Lower lobe of right lung (tissue), 2 donors: ENCODE results near the gene KPNA1. TPM values are rescaled to one million over a fixed set of nuclear protein-coding genes. Genes with fewer than 3 reads are reported as not detected.
A peak's percentile ranks its signal among the peaks of the same experiment; 100 is the strongest.

Experiments
- ATAC-seq, 2 donors: fragments of 200-7000 bp; cut with Tn5 transposase; one replicate each; pipeline ENCODE4 v1.9.1; 2020 to 2022; ENCODE audit warnings: mild to moderate bottlenecking in 2 of 2, moderate library complexity in 2 of 2
- DNase-seq: peaks from one replicate; pipeline ENCODE4 v3.0.0-alpha.2; 2020
- H3K27ac ChIP-seq: fragments of 200-600 bp; one replicate; pipeline ENCODE4 v1.8.0; 2022
- H3K27me3 ChIP-seq: fragments of 200-600 bp; one replicate; pipeline ENCODE4 v1.8.0; 2022; ENCODE audit warnings: low read depth
- H3K36me3 ChIP-seq: fragments of 200-600 bp; one replicate; pipeline ENCODE4 v1.8.0; 2022; ENCODE audit warnings: mild to moderate bottlenecking
- H3K4me1 ChIP-seq: fragments of 200-600 bp; one replicate; pipeline ENCODE4 v1.8.0; 2022
- H3K4me3 ChIP-seq: fragments of 200-600 bp; one replicate; pipeline ENCODE4 v1.8.0; 2022; ENCODE audit warnings: mild to moderate bottlenecking
- H3K9me3 ChIP-seq: fragments of 200-600 bp; one replicate; pipeline ENCODE4 v1.8.0; 2022
- intact Hi-C: fragments of 100-400 bp; cut with DNase I; formaldehyde crosslinking; loops from one replicate; pipeline ENCODE4 v1.11.0; 2022
- total RNA-seq: library from RNA; stranded (reverse); fragmentation: NEBNext Ultra II Directional; extraction: Animal tissue kit (Norgen Biotek cat#: 25700); gene quantifications from one replicate; pipeline ENCODE4 v1.2.1, GENCODE V29; 2021
- TF ChIP-seq, protein P1 (sequence below): fragments of 200-600 bp; IDR thresholded peaks from one replicate; pipeline ENCODE4 v1.8.0; 2022; ENCODE audit warnings: antibody characterized with exemption, mild to moderate bottlenecking
- donor health status: DM: no; HTN: yes; CAD: no; lungs with severe emphysema.

The KPNA1 gene
- total RNA-seq, 1 donor from 2014 or later: 54.5 TPM

GRCh38 chr3:122520861-122521260 is 6.1 kb upstream of the KPNA1 start:
- Histone ChIP-seq H3K9me3 (no peaks in the 10 kb centered on the region), H3K4me3 (no peak overlapping the region), H3K27ac (no peak overlapping the region), H3K4me1 (no peaks in the 10 kb centered on the region), H3K27me3 (no peaks in the 10 kb centered on the region), H3K36me3 (no peaks in the 10 kb centered on the region)
- TF ChIP-seq, protein P1, sequence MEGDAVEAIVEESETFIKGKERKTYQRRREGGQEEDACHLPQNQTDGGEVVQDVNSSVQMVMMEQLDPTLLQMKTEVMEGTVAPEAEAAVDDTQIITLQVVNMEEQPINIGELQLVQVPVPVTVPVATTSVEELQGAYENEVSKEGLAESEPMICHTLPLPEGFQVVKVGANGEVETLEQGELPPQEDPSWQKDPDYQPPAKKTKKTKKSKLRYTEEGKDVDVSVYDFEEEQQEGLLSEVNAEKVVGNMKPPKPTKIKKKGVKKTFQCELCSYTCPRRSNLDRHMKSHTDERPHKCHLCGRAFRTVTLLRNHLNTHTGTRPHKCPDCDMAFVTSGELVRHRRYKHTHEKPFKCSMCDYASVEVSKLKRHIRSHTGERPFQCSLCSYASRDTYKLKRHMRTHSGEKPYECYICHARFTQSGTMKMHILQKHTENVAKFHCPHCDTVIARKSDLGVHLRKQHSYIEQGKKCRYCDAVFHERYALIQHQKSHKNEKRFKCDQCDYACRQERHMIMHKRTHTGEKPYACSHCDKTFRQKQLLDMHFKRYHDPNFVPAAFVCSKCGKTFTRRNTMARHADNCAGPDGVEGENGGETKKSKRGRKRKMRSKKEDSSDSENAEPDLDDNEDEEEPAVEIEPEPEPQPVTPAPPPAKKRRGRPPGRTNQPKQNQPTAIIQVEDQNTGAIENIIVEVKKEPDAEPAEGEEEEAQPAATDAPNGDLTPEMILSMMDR: no peak
- intact Hi-C loops: no loop called here
- ATAC-seq: no peak
- no peak for DNase-seq

DNA sequence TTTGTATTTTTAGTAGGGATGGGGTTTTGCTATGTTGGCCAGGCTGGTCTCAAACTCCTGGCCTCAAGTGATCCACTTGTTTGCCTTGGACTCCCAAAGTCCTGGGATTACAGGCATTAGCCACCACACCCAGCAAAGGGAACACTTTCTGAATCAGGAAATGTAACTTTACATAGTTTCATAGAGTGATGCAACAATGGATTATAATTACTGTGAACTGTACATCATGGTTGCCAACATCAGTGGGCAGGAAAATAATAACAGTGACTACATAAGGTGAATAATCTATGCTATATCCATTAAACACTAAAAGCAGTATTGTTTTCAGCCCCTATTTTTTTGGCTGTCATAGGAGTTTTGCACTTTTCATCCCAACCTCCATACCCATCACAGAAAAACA is 5.0 kb upstream of the KPNA1 start:
- Histone ChIP-seq H3K9me3 (no peaks in the 10 kb centered on the region), H3K4me1 (peaks cover 3% of the 10 kb centered on the region), H3K4me3 (no peak overlapping the region), H3K27me3 (no peaks in the 10 kb centered on the region), H3K27ac (no peak overlapping the region), H3K36me3 (no peaks in the 10 kb centered on the region)
- DNase-seq: no peak
- TF ChIP-seq, protein P1: no peak
- intact Hi-C loops: no loop called here
- ATAC-seq: no peak

- H3K9me3 ChIP-seq: no peaks in the 10 kb centered on the region
- ATAC-seq (no peak), DNase-seq (no peak)
- TF ChIP-seq, protein P1: no peak
- H3K36me3 ChIP-seq: no peaks in the 10 kb centered on the region
- no peaks in the 10 kb centered on the region for H3K27me3 ChIP-seq
- H3K27ac ChIP-seq: no peak overlapping the region
- H3K4me3 ChIP-seq: no peak overlapping the region
- peaks cover 20% of the 10 kb centered on the region for H3K4me1 ChIP-seq
- intact Hi-C loops: no loop called here
Observed at GRCh38 chr3:122516846-122517360, 2.2 kb upstream of the KPNA1 start.

GRCh38 chr3:122515870-122516269 is 1.1 kb upstream of the KPNA1 start:
- TF ChIP-seq, protein P1: no peak
- intact Hi-C loops: no loop called here

DNA sequence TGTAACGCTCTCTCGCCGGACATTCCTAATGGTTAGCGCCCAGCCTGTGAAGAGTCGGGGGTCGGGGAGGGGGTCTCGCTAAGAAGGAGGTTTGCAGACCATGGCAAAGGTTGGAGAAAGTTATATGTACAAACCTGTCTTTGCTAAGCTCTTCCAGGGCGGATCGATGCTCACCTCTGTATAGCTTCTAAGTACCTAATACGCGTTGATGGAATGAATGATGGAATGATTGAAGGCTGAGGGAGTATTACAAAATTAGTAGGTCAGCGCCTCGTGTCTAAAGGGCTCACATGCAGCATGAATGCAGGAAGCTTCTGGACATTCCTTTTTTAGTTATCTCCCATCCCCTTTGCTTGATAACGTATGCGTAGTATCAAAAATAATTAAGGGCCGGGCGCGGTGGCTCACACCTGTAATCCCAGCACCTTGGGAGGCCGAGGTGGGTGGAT is 305 bp upstream of the KPNA1 start:
- DNase-seq (no peak), ATAC-seq (no peak)
- H3K4me1 ChIP-seq: peaks cover 34% of the 10 kb centered on the region
- TF ChIP-seq, protein P1: no peak
- intact Hi-C loops: no loop called here
- H3K9me3 ChIP-seq: no peaks in the 10 kb centered on the region
- H3K4me3 ChIP-seq: peak overlapping the region; percentile 89
- H3K27me3 ChIP-seq: no peaks in the 10 kb centered on the region
- H3K27ac ChIP-seq: peak overlapping the region; percentile 96
- no peaks in the 10 kb centered on the region for H3K36me3 ChIP-seq

More at GRCh38 chr3:122515870-122516269, 1.1 kb upstream of the KPNA1 start:
- Histone ChIP-seq H3K4me3 (no peak overlapping the region), H3K36me3 (no peaks in the 10 kb centered on the region), H3K27me3 (no peaks in the 10 kb centered on the region), H3K27ac (no peak overlapping the region), H3K9me3 (no peaks in the 10 kb centered on the region), H3K4me1 (peaks cover 26% of the 10 kb centered on the region)
- ATAC-seq: no peak
- no peak for DNase-seq
